H9 (cell line): ENCODE measurements around the gene INHBC. TPM values are rescaled to one million over a fixed set of nuclear protein-coding genes. Genes with fewer than 3 reads are reported as not detected.

Experiments
- DNase-seq: peaks from one replicate; pipeline ENCODE4 v3.0.0-alpha.2; 2017
- H2AFZ ChIP-seq: one replicate; pipeline ENCODE4 v1.6.1; 2013; ENCODE audit warnings: mild to moderate bottlenecking, low read length, control low read depth, moderate library complexity
- H2AK5ac ChIP-seq: 2 replicates; pipeline ENCODE4 v1.6.1; 2013; ENCODE audit warnings: low read length, control low read depth, mixed read lengths; ENCODE audit not compliant: insufficient read length
- H2BK120ac ChIP-seq: one replicate; pipeline ENCODE4 v1.6.1; 2013; ENCODE audit warnings: low read depth, mild to moderate bottlenecking, low read length, control low read depth, inconsistent platforms; ENCODE audit not compliant: poor library complexity, severe bottlenecking
- H2BK12ac ChIP-seq: 2 replicates; pipeline ENCODE4 v1.6.1; 2013; ENCODE audit warnings: low read length, control low read depth, mixed read lengths, low read depth; ENCODE audit not compliant: insufficient read length
- H2BK15ac ChIP-seq: 2 replicates; pipeline ENCODE4 v1.6.1; 2013; ENCODE audit warnings: low read depth, low read length, control low read depth
- H2BK20ac ChIP-seq: one replicate; pipeline ENCODE4 v1.6.1; 2013; ENCODE audit warnings: low read depth, mild to moderate bottlenecking, low read length, control low read depth, inconsistent platforms; ENCODE audit not compliant: poor library complexity, severe bottlenecking
- H2BK5ac ChIP-seq: 2 replicates; pipeline ENCODE4 v1.6.1; 2013; ENCODE audit warnings: low read length, control low read depth, mixed read lengths; ENCODE audit not compliant: insufficient read length
- H3K14ac ChIP-seq: 2 replicates; pipeline ENCODE4 v1.6.1; 2013; ENCODE audit warnings: low read length, control low read depth; ENCODE audit not compliant: insufficient read depth
- H3K18ac ChIP-seq: 2 replicates; pipeline ENCODE4 v1.6.1; 2013; ENCODE audit warnings: low read depth, mild to moderate bottlenecking, mixed read lengths, low read length, control low read depth; ENCODE audit not compliant: insufficient read length
- H3K23ac ChIP-seq: 2 replicates; pipeline ENCODE4 v1.6.1; 2013; ENCODE audit warnings: low read length, control low read depth, mixed read lengths, low read depth; ENCODE audit not compliant: insufficient read length
- H3K23me2 ChIP-seq: 2 replicates; pipeline ENCODE4 v1.6.1; 2013; ENCODE audit warnings: low read depth, mild to moderate bottlenecking, mixed read lengths, low read length, control low read depth; ENCODE audit not compliant: insufficient read length, poor library complexity, severe bottlenecking
- H3K27ac ChIP-seq: 2 replicates; pipeline ENCODE4 v1.5.1; 2013; ENCODE audit warnings: low read length, control low read depth, mixed read lengths, low read depth; ENCODE audit not compliant: insufficient read length
- H3K27me3 ChIP-seq: 2 replicates; pipeline ENCODE4 v1.6.1; 2013; ENCODE audit warnings: low read length, control low read depth, inconsistent platforms; ENCODE audit not compliant: insufficient read depth
- H3K4ac ChIP-seq: 2 replicates; pipeline ENCODE4 v1.6.1; 2013; ENCODE audit warnings: low read depth, mild to moderate bottlenecking, control low read depth, inconsistent platforms, low read length, moderate library complexity
- H3K4me1 ChIP-seq: 2 replicates; pipeline ENCODE4 v1.6.1; 2013; ENCODE audit warnings: low read length, control low read depth, inconsistent platforms; ENCODE audit not compliant: insufficient read depth
- H3K4me2 ChIP-seq: 2 replicates; pipeline ENCODE4 v1.6.1; 2013; ENCODE audit warnings: low read length, control low read depth, mixed read lengths; ENCODE audit not compliant: insufficient read length, insufficient read depth
- H3K56ac ChIP-seq: 2 replicates; pipeline ENCODE4 v1.6.1; 2013; ENCODE audit warnings: low read depth, mild to moderate bottlenecking, mixed read lengths, low read length, control low read depth; ENCODE audit not compliant: insufficient read length
- H3K79me1 ChIP-seq: 2 replicates; pipeline ENCODE4 v1.6.1; 2013; ENCODE audit warnings: low read depth, mild to moderate bottlenecking, moderate library complexity, low read length, control low read depth, inconsistent platforms; ENCODE audit not compliant: insufficient read depth, poor library complexity, severe bottlenecking
- H3K79me2 ChIP-seq: 2 replicates; pipeline ENCODE4 v1.6.1; 2013; ENCODE audit warnings: low read length, control low read depth, inconsistent platforms; ENCODE audit not compliant: insufficient read depth
- H3K9ac ChIP-seq: 2 replicates; pipeline ENCODE4 v1.6.1; 2013; ENCODE audit warnings: low read length, control low read depth, mixed read lengths; ENCODE audit not compliant: insufficient read length; ENCODE audit errors: extremely low read depth
- H3K9me3 ChIP-seq: one replicate; pipeline ENCODE4 v1.6.1; 2013; ENCODE audit warnings: low read depth, low read length, inconsistent platforms; ENCODE audit not compliant: control insufficient read depth
- H3T11ph ChIP-seq: one replicate; pipeline ENCODE4 v1.6.1; 2013; ENCODE audit warnings: mild to moderate bottlenecking, low read length, control low read depth, inconsistent platforms
- H4K20me1 ChIP-seq: one replicate; pipeline ENCODE4 v1.6.1; 2013; ENCODE audit not compliant: control insufficient read depth, insufficient read length, insufficient read depth
- H4K5ac ChIP-seq: 2 replicates; pipeline ENCODE4 v1.6.1; 2013; ENCODE audit warnings: low read depth, mild to moderate bottlenecking, mixed read lengths, low read length, control low read depth; ENCODE audit not compliant: insufficient read length
- H4K8ac ChIP-seq: replicated peaks from 2 replicates; pipeline ENCODE4 v1.6.1; 2013; ENCODE audit warnings: low read length, control low read depth, mixed read lengths, low read depth; ENCODE audit not compliant: insufficient read length
- H4K91ac ChIP-seq: 2 replicates; pipeline ENCODE4 v1.6.1; 2013; ENCODE audit warnings: low read depth, mild to moderate bottlenecking, moderate library complexity, mixed read lengths, low read length, control low read depth; ENCODE audit not compliant: insufficient read length
- H3K27ac Mint-ChIP-seq, 3 experiments: 2 replicates in 2 of 3; 3 replicates in 1 of 3; pipeline ENCODE4 v1.8.0; 2020 to 2021; ENCODE audit warnings: mixed read lengths in 3 of 3, mild to moderate bottlenecking in 1 of 3, moderate library complexity in 1 of 3
- H3K27me3 Mint-ChIP-seq: 2 replicates; pipeline ENCODE4 v1.8.0; 2021; ENCODE audit warnings: low read depth, mild to moderate bottlenecking, moderate library complexity, mixed read lengths
- H3K36me3 Mint-ChIP-seq, 3 experiments: 2 replicates in 2 of 3; 3 replicates in 1 of 3; pipeline ENCODE4 v1.8.0; 2020 to 2021; ENCODE audit warnings: low read depth in 3 of 3, mixed read lengths in 3 of 3; ENCODE audit not compliant: insufficient read depth in 1 of 3
- H3K4me1 Mint-ChIP-seq, 2 experiments: 2 replicates each; pipeline ENCODE4 v1.8.0; 2020; ENCODE audit warnings: mixed read lengths in 2 of 2
- H3K4me3 Mint-ChIP-seq, 2 experiments: 2 replicates in 1 of 2; 3 replicates in 1 of 2; pipeline ENCODE4 v1.8.0; 2020 to 2021; ENCODE audit warnings: mild to moderate bottlenecking in 2 of 2, mixed read lengths in 2 of 2, moderate library complexity in 1 of 2
- H3K9me3 Mint-ChIP-seq, 2 experiments: 2 replicates in 1 of 2; 3 replicates in 1 of 2; pipeline ENCODE4 v1.8.0; 2020; ENCODE audit warnings: mild to moderate bottlenecking in 2 of 2, mixed read lengths in 2 of 2, moderate library complexity in 1 of 2
- CTCF ChIP-seq: fragments of 200-600 bp; sonication (generic); conservative IDR thresholded peaks from 3 replicates; pipeline ENCODE4 v1.8.0; 2021; ENCODE audit warnings: antibody characterized with exemption, mild to moderate bottlenecking
- WGBS: extraction: QIAGEN DNeasy Blood & Tissue Kit; methylation state at CpG from one replicate; pipeline ENCODE4 v1.1.7; 2013; ENCODE audit warnings: missing lambda C conversion rate, low lambda C conversion rate, mixed read lengths; ENCODE audit not compliant: insufficient read length; ENCODE audit errors: extremely low coverage; 5-methylcytosine and 5-hydroxymethylcytosine counted together
- total RNA-seq: library from RNA; stranded (reverse); gene quantifications from 2 replicates; pipeline ENCODE4 v1.2.1, GENCODE V29; 2021

The INHBC gene
- total RNA-seq, 1 experiment from 2014 or later, result not detected

GRCh38 chr12:57481671-57482070 is 47.1 kb downstream of the INHBC start:
- H2BK120ac ChIP-seq, result no peak overlapping the region
- no peak for DNase-seq
- H2BK5ac ChIP-seq, result no peak overlapping the region
- H2AFZ ChIP-seq, result no peak overlapping the region
- no peaks in the 10 kb centered on the region for H3K79me2 ChIP-seq
- H3K27ac ChIP-seq, result no peak overlapping the region
- no peak overlapping the region for H4K5ac ChIP-seq
- H4K8ac ChIP-seq, result no peak overlapping the region
- Mint-ChIP-seq H3K4me1 (peaks cover 23 to 27% of the 10 kb centered on the region in 2 experiments), H3K27ac (peak overlapping the region in 2 of 3 experiments; percentile 15 to 17; a peak in 1 of 7 replicates), H3K4me3 (no peak overlapping the region), H3K27me3 (peaks cover 34% of the 10 kb centered on the region), H3K9me3 (no peaks in the 10 kb centered on the region), H3K36me3 (no peaks in the 10 kb centered on the region; a peak in 1 of 7 replicates)
- H3K4me2 ChIP-seq, result no peak overlapping the region
- H4K20me1 ChIP-seq, result peaks cover 3% of the 10 kb centered on the region
- no peak overlapping the region for H2AK5ac ChIP-seq
- WGBS, result no CpG with 5 or more reads among the region's 1 CpG
- H3K18ac ChIP-seq, result no peak overlapping the region
- H3K27me3 ChIP-seq, result peaks cover 6% of the 10 kb centered on the region; the same call in 1 of the 2 replicates
- no peak overlapping the region for H2BK15ac ChIP-seq
- no peaks in the 10 kb centered on the region for H3K9me3 ChIP-seq
- no peak overlapping the region for H2BK12ac ChIP-seq
- no peak overlapping the region for H2BK20ac ChIP-seq
- H3K9ac ChIP-seq, result no peak overlapping the region
- H3K23me2 ChIP-seq, result no peaks in the 10 kb centered on the region
- H3K14ac ChIP-seq, result no peak overlapping the region
- H3K56ac ChIP-seq, result no peak overlapping the region
- H3K4me1 ChIP-seq, result peaks cover 3% of the 10 kb centered on the region; the same call in 1 of the 2 replicates
- no peak overlapping the region for H4K91ac ChIP-seq
- no peaks in the 10 kb centered on the region for H3K79me1 ChIP-seq
- no peak for TF ChIP-seq CTCF
- H3K23ac ChIP-seq, result no peak overlapping the region
- H3T11ph ChIP-seq, result no peak overlapping the region
- no peak overlapping the region for H3K4ac ChIP-seq
